K562 (cell line): ENCODE results near the gene ZNF750. TPM values are rescaled to one million over a fixed set of nuclear protein-coding genes. Genes with fewer than 3 reads are reported as not detected.

ENCODE experiments used
- ARID3A ChIP-seq: IDR thresholded peaks from 2 replicates; pipeline ENCODE4 v1.6.1; 2012; ENCODE audit warnings: low read depth, low read length, improper control_type of control experiment, borderline replicate concordance
- ATF1 ChIP-seq, 2 experiments: fragments of 450-650 bp in 1 of 2; IDR thresholded peaks; 2 replicates each; pipeline ENCODE4 v1.6.1; 2016; ENCODE audit warnings: missing compliant biosample characterization in 1 of 2, missing genetic modification characterization in 1 of 2
- BDP1 ChIP-seq: IDR thresholded peaks from 3 replicates; pipeline ENCODE4 v1.6.1; 2011; ENCODE audit not compliant: insufficient read length, insufficient read depth
- CCAR2 ChIP-seq: fragments of 200-400 bp; formaldehyde crosslinking; IDR thresholded peaks from 2 replicates; pipeline ENCODE4 v1.6.1; 2017; ENCODE audit warnings: mild to moderate bottlenecking, low read depth, low read length
- CCNT2 ChIP-seq: IDR thresholded peaks from 2 replicates; pipeline ENCODE4 v1.6.1; 2011; ENCODE audit warnings: borderline replicate concordance, low read depth, mild to moderate bottlenecking, moderate library complexity, mixed read lengths, low read length; ENCODE audit not compliant: insufficient read length; ENCODE audit errors: extremely low read depth
- CREM ChIP-seq: IDR thresholded peaks from 2 replicates; pipeline ENCODE4 v1.6.1; 2014; ENCODE audit warnings: antibody characterized with exemption, low read depth
- HDGF ChIP-seq: fragments of 450-650 bp; IDR thresholded peaks from 2 replicates; pipeline ENCODE4 v1.6.1; 2016
- NEUROD1 ChIP-seq: fragments of 150-350 bp; IDR thresholded peaks from 2 replicates; pipeline ENCODE4 v1.6.1; 2014; ENCODE audit warnings: borderline replicate concordance, low read length, low read depth; ENCODE audit not compliant: partially characterized antibody
- PBX2 ChIP-seq, 2 experiments: IDR thresholded peaks in 1 of 2; conservative IDR thresholded peaks in 1 of 2; 2 replicates each; pipeline ENCODE4 v1.6.1; 2016; ENCODE audit warnings: low read depth in 2 of 2, mild to moderate bottlenecking in 1 of 2, missing compliant biosample characterization in 1 of 2, missing genetic modification characterization in 1 of 2, moderate library complexity in 1 of 2
- RBM14 ChIP-seq: fragments of 200-400 bp; formaldehyde crosslinking; IDR thresholded peaks from 2 replicates; pipeline ENCODE4 v1.6.1; 2018; ENCODE audit warnings: low read depth, mild to moderate bottlenecking, low read length, moderate library complexity, borderline replicate concordance; ENCODE audit not compliant: insufficient read depth
- RBM34 ChIP-seq: fragments of 200-400 bp; formaldehyde crosslinking; IDR thresholded peaks from 2 replicates; pipeline ENCODE4 v1.6.1; 2018; ENCODE audit warnings: low read length, borderline replicate concordance; ENCODE audit not compliant: insufficient read depth
- RNF219 ChIP-seq: fragments of 250-450 bp; sonication (Bioruptor Pico); IDR thresholded peaks from 2 replicates; pipeline ENCODE4 v1.5.0; 2022; ENCODE audit warnings: mild to moderate bottlenecking
- SNIP1 ChIP-seq: fragments of 450-650 bp; IDR thresholded peaks from 2 replicates; pipeline ENCODE4 v1.7.1; 2017; ENCODE audit warnings: low read depth, mild to moderate bottlenecking
- SREBF1 ChIP-seq: fragments of 150-350 bp; IDR thresholded peaks from 2 replicates; pipeline ENCODE4 v1.6.1; 2014; ENCODE audit warnings: antibody characterized with exemption, low read depth, low read length, borderline replicate concordance
- U2AF2 ChIP-seq: fragments of 200-400 bp; formaldehyde crosslinking; optimal IDR thresholded peaks from 2 replicates; pipeline ENCODE3; 2017; ENCODE audit warnings: low read depth, mild to moderate bottlenecking, low read length
- ZFPM2 ChIP-seq: fragments of 250-450 bp; sonication (Bioruptor Pico); IDR thresholded peaks from 2 replicates; pipeline ENCODE4 v1.5.1; 2022; ENCODE audit warnings: mild to moderate bottlenecking
- ZNF239 ChIP-seq: fragments of 250-450 bp; sonication (Bioruptor Pico); IDR thresholded peaks from 2 replicates; pipeline ENCODE4 v1.4.0; 2020; ENCODE audit warnings: mild to moderate bottlenecking
- ZNF280B ChIP-seq: fragments of 250-450 bp; sonication (Bioruptor Pico); IDR thresholded peaks from 2 replicates; pipeline ENCODE4 v1.5.1; 2021; ENCODE audit warnings: mild to moderate bottlenecking
- ZNF324 ChIP-seq: fragments of 250-450 bp; sonication (Bioruptor Pico); IDR thresholded peaks from 2 replicates; pipeline ENCODE4 v1.4.0; 2020; ENCODE audit warnings: mild to moderate bottlenecking
- polyA plus RNA-seq, 8 experiments: library from polyadenylated mRNA; depleted of rRNA in 4 of 8; stranded (reverse) in 5 of 8; unstranded in 3 of 8; fragments of >200 nt; fragmentation: Nextera tagmentation in 2 of 8; fragmentation: Illumina TruSeq in 1 of 8; extraction: Ambion mirVana in 2 of 8; extraction: Trizol in 1 of 8; gene quantifications; 2 replicates each; pipeline versions ENCODE4 v1.2.1 to v1.2.3, GENCODE V29; 2011 to 2014; ENCODE audit warnings: inconsistent platforms in 1 of 8, missing spikeins in 1 of 8
- total RNA-seq, 7 experiments: library from RNA; depleted of rRNA in 6 of 7; stranded (reverse); fragments of >200 nt in 6 of 7; fragmentation: Illumina TruSeq in 2 of 7; extraction: Trizol in 2 of 7; gene quantifications; 2 replicates each; pipeline versions ENCODE4 v1.2.1 to v1.2.3, GENCODE V29; 2011 to 2021; ENCODE audit warnings: low replicate concordance in 1 of 7

ZNF750 gene
- total and polyA plus RNA-seq, 9 of the 15 experiments (the other 6 are each of a cell fraction or from before 2014, with no cell fraction given) = not detected

GRCh38 chr17:82863941-82864712, 24.3 kb upstream of the ZNF750 start (continued):
- no peak for TF ChIP-seq CCAR2
- TF ChIP-seq SREBF1 = no peak
- no peak for TF ChIP-seq ARID3A
- TF ChIP-seq ZNF239 = no peak
- no peak for TF ChIP-seq CREM
- TF ChIP-seq U2AF2 = no peak
- no peak for TF ChIP-seq ZNF280B (CRISPR knock-in tag)
- TF ChIP-seq CCNT2 = no peak
- TF ChIP-seq SNIP1 = no peak
- TF ChIP-seq BDP1 = no peak
- TF ChIP-seq RBM14 = no peak
- no peak for TF ChIP-seq PBX2 (CRISPR knock-in tag; IDR thresholded peaks at IDR 0.05; ENCODE audit: low read depth)
- peak; percentile 86 for TF ChIP-seq PBX2 (tag; conservative IDR thresholded peaks at IDR 0.05; ENCODE audit: low read depth)
- TF ChIP-seq ZFPM2 (CRISPR knock-in tag) = no peak
- TF ChIP-seq RBM34 = no peak
- no peak for TF ChIP-seq ATF1 (CRISPR knock-in tag; IDR thresholded peaks at IDR 0.05)
- no peak; the same call in 1 of the 2 replicates for TF ChIP-seq ATF1 (tag; IDR thresholded peaks at IDR 0.05)
- no peak for TF ChIP-seq RNF219
- no peak for TF ChIP-seq HDGF
- TF ChIP-seq ZNF324 (CRISPR knock-in tag) = no peak
- TF ChIP-seq NEUROD1 = no peak
